ENCODE measurements around the gene NPB. TPM values are rescaled to one million over a fixed set of nuclear protein-coding genes. Genes with fewer than 3 reads are reported as not detected.

NPB gene
- total and polyA plus RNA-seq, 12 donors, result 0.07 to 2.5 (median 0.35) TPM; not detected in 4

Other genes with a start within 250 kb of the NPB start
- 1 to 10 TPM in 5 of 9 donors, under 1 TPM in 1, not detected in 3; 0.35 to 2.3 (median 1.7) TPM for gene PDE6G, start 245.7 kb upstream of the NPB start, total RNA-seq
- 1 to 10 TPM; 1.2 to 5.9 (median 2.6) TPM for gene PDE6G, start 245.7 kb upstream of the NPB start, polyA plus RNA-seq
- 10 to 100 TPM; 30.9 to 67.0 (median 50.2) TPM for gene OXLD1, start 235.6 kb upstream of the NPB start, total RNA-seq
- 100 to 1,000 TPM in 2 of 3 donors, 1 to 10 TPM in 1; 3.7 to 166 (median 120) TPM for gene OXLD1, start 235.6 kb upstream of the NPB start, polyA plus RNA-seq
- gene CCDC137, start 235.5 kb upstream of the NPB start, total RNA-seq, result 10 to 100 TPM in 8 of 9 donors, 1 to 10 TPM in 1; 7.5 to 23.5 (median 15.6) TPM
- gene CCDC137, start 235.5 kb upstream of the NPB start, polyA plus RNA-seq, result 10 to 100 TPM; 12.6 to 46.0 (median 15.0) TPM
- 10 to 100 TPM; 22.2 to 40.3 (median 29.9) TPM for gene ARL16, start 218.4 kb upstream of the NPB start, total RNA-seq
- 100 to 1,000 TPM in 1 of 3 donors, 10 to 100 TPM in 2; 18.5 to 105 (median 79.8) TPM for gene ARL16, start 218.4 kb upstream of the NPB start, polyA plus RNA-seq
- 100 to 1,000 TPM in 3 of 9 donors, 10 to 100 TPM in 6; 51.7 to 167 (median 95.4) TPM for gene HGS, start 218.2 kb upstream of the NPB start, total RNA-seq
- gene HGS, start 218.2 kb upstream of the NPB start, polyA plus RNA-seq, result 100 to 1,000 TPM; 130 to 384 (median 300) TPM
- 10 to 100 TPM; 24.0 to 98.8 (median 85.2) TPM for gene MRPL12, start 198.9 kb upstream of the NPB start, total RNA-seq
- gene MRPL12, start 198.9 kb upstream of the NPB start, polyA plus RNA-seq, result 100 to 1,000 TPM in 2 of 3 donors, 10 to 100 TPM in 1; 60.7 to 159 (median 141) TPM
- gene SLC25A10, start 190.0 kb upstream of the NPB start, total RNA-seq, result 10 to 100 TPM in 8 of 9 donors, 1 to 10 TPM in 1; 8.8 to 36.1 (median 19.6) TPM
- 10 to 100 TPM in 2 of 3 donors, 1 to 10 TPM in 1; 3.5 to 33.1 (median 29.2) TPM for gene SLC25A10, start 190.0 kb upstream of the NPB start, polyA plus RNA-seq
- 1 to 10 TPM in 3 of 9 donors, under 1 TPM in 3, not detected in 3; 0.11 to 2.9 (median 1.2) TPM for gene GCGR, start 98.1 kb upstream of the NPB start, total RNA-seq
- gene GCGR, start 98.1 kb upstream of the NPB start, polyA plus RNA-seq, result 10 to 100 TPM in 1 of 3 donors, 1 to 10 TPM in 1, under 1 TPM in 1; 0.29 to 48.7 (median 4.1) TPM
- 100 to 1,000 TPM in 2 of 9 donors, 10 to 100 TPM in 7; 63.5 to 115 (median 82.5) TPM for gene MCRIP1, start 68.9 kb upstream of the NPB start, total RNA-seq
- gene MCRIP1, start 68.9 kb upstream of the NPB start, polyA plus RNA-seq, result 100 to 1,000 TPM in 2 of 3 donors, 1 to 10 TPM in 1; 5.0 to 248 (median 144) TPM
- under 1 TPM in 3 of 9 donors, not detected in 6; 0.11 to 0.92 (median 0.46) TPM for gene PPP1R27, start 67.2 kb upstream of the NPB start, total RNA-seq
- gene PPP1R27, start 67.2 kb upstream of the NPB start, polyA plus RNA-seq, result 1 to 10 TPM in 2 of 3 donors, under 1 TPM in 1; 0.22 to 3.1 (median 2.6) TPM
- 1,000 to 10,000 TPM in 5 of 9 donors, 100 to 1,000 TPM in 4; 583 to 2,018 (median 1,095) TPM for gene P4HB, start 41.7 kb upstream of the NPB start, total RNA-seq
- 1,000 to 10,000 TPM in 1 of 3 donors, 100 to 1,000 TPM in 2; 546 to 2,717 (median 747) TPM for gene P4HB, start 41.7 kb upstream of the NPB start, polyA plus RNA-seq
- gene ARHGDIA, start 30.9 kb upstream of the NPB start, total RNA-seq, result 100 to 1,000 TPM; 123 to 491 (median 203) TPM
- gene ARHGDIA, start 30.9 kb upstream of the NPB start, polyA plus RNA-seq, result 100 to 1,000 TPM; 180 to 324 (median 250) TPM
- gene ALYREF, start 10.7 kb upstream of the NPB start, total RNA-seq, result 10 to 100 TPM; 15.2 to 69.3 (median 45.1) TPM
- gene ALYREF, start 10.7 kb upstream of the NPB start, polyA plus RNA-seq, result 10 to 100 TPM; 13.0 to 28.2 (median 15.2) TPM
- 100 to 1,000 TPM; 102 to 226 (median 134) TPM for gene ANAPC11, start 10.5 kb upstream of the NPB start, total RNA-seq
- 100 to 1,000 TPM in 2 of 3 donors, 10 to 100 TPM in 1; 21.2 to 242 (median 112) TPM for gene ANAPC11, start 10.5 kb upstream of the NPB start, polyA plus RNA-seq
- gene PCYT2, start 9.2 kb downstream of the NPB start, total RNA-seq, result 10 to 100 TPM; 19.8 to 31.6 (median 29.0) TPM
- 10 to 100 TPM; 32.5 to 41.2 (median 37.5) TPM for gene PCYT2, start 9.2 kb downstream of the NPB start, polyA plus RNA-seq
- 10 to 100 TPM; 10.4 to 25.2 (median 14.6) TPM for gene SIRT7, start 15.9 kb downstream of the NPB start, total RNA-seq
- gene SIRT7, start 15.9 kb downstream of the NPB start, polyA plus RNA-seq, result 10 to 100 TPM in 2 of 3 donors, 1 to 10 TPM in 1; 4.2 to 49.8 (median 33.3) TPM
- gene MAFG, start 25.5 kb downstream of the NPB start, total RNA-seq, result 10 to 100 TPM; 10.5 to 44.5 (median 25.0) TPM
- 10 to 100 TPM in 1 of 3 donors, 1 to 10 TPM in 2; 7.7 to 13.0 (median 8.9) TPM for gene MAFG, start 25.5 kb downstream of the NPB start, polyA plus RNA-seq
- gene PYCR1, start 35.1 kb downstream of the NPB start, total RNA-seq, result 10 to 100 TPM in 1 of 9 donors, 1 to 10 TPM in 7, under 1 TPM in 1; 0.79 to 10.2 (median 5.1) TPM
- 1 to 10 TPM; 1.8 to 5.4 (median 2.0) TPM for gene PYCR1, start 35.1 kb downstream of the NPB start, polyA plus RNA-seq
- not detected for gene MYADML2, start 45.0 kb downstream of the NPB start, total RNA-seq
- not detected for gene MYADML2, start 45.0 kb downstream of the NPB start, polyA plus RNA-seq
- gene NOTUM, start 58.9 kb downstream of the NPB start, total RNA-seq, result 1 to 10 TPM in 3 of 9 donors, under 1 TPM in 4, not detected in 2; 0.11 to 9.7 (median 0.95) TPM
- under 1 TPM in 2 of 3 donors, not detected in 1; 0.07 to 0.40 TPM for gene NOTUM, start 58.9 kb downstream of the NPB start, polyA plus RNA-seq
- 10 to 100 TPM; 19.9 to 45.9 (median 27.5) TPM for gene ASPSCR1, start 75.4 kb downstream of the NPB start, total RNA-seq
- 100 to 1,000 TPM in 1 of 3 donors, 10 to 100 TPM in 2; 10.2 to 177 (median 96.5) TPM for gene ASPSCR1, start 75.4 kb downstream of the NPB start, polyA plus RNA-seq
- gene CENPX, start 120.6 kb downstream of the NPB start, total RNA-seq, result 10 to 100 TPM; 24.3 to 75.9 (median 47.0) TPM
- 10 to 100 TPM; 11.2 to 70.9 (median 58.3) TPM for gene CENPX, start 120.6 kb downstream of the NPB start, polyA plus RNA-seq
- gene LRRC45, start 121.1 kb downstream of the NPB start, total RNA-seq, result 10 to 100 TPM in 6 of 9 donors, 1 to 10 TPM in 3; 3.0 to 24.2 (median 11.0) TPM
- 10 to 100 TPM in 2 of 3 donors, 1 to 10 TPM in 1; 1.2 to 24.5 (median 15.4) TPM for gene LRRC45, start 121.1 kb downstream of the NPB start, polyA plus RNA-seq
- 10 to 100 TPM in 1 of 9 donors, 1 to 10 TPM in 8; 3.0 to 13.5 (median 4.5) TPM for gene RAC3, start 129.4 kb downstream of the NPB start, total RNA-seq
- gene RAC3, start 129.4 kb downstream of the NPB start, polyA plus RNA-seq, result 10 to 100 TPM in 1 of 3 donors, 1 to 10 TPM in 2; 1.6 to 10.5 (median 9.0) TPM
- gene DCXR, start 135.5 kb downstream of the NPB start, total RNA-seq, result 100 to 1,000 TPM in 6 of 9 donors, 10 to 100 TPM in 3; 66.9 to 183 (median 107) TPM
- 100 to 1,000 TPM in 1 of 3 donors, 10 to 100 TPM in 2; 67.7 to 163 (median 96.0) TPM for gene DCXR, start 135.5 kb downstream of the NPB start, polyA plus RNA-seq
- 10 to 100 TPM; 21.2 to 69.5 (median 47.3) TPM for gene RFNG, start 149.6 kb downstream of the NPB start, total RNA-seq
- 10 to 100 TPM; 21.2 to 78.0 (median 74.0) TPM for gene RFNG, start 149.6 kb downstream of the NPB start, polyA plus RNA-seq
- 100 to 1,000 TPM in 7 of 9 donors, 10 to 100 TPM in 2; 77.4 to 130 (median 112) TPM for gene GPS1, start 149.7 kb downstream of the NPB start, total RNA-seq
- 100 to 1,000 TPM in 2 of 3 donors, 10 to 100 TPM in 1; 37.4 to 305 (median 246) TPM for gene GPS1, start 149.7 kb downstream of the NPB start, polyA plus RNA-seq
- gene DUS1L, start 163.6 kb downstream of the NPB start, total RNA-seq, result 100 to 1,000 TPM in 1 of 9 donors, 10 to 100 TPM in 8; 62.0 to 109 (median 74.5) TPM
- gene DUS1L, start 163.6 kb downstream of the NPB start, polyA plus RNA-seq, result 100 to 1,000 TPM in 2 of 3 donors, 10 to 100 TPM in 1; 38.5 to 397 (median 291) TPM
- 100 to 1,000 TPM in 3 of 9 donors, 10 to 100 TPM in 6; 46.1 to 276 (median 81.8) TPM for gene FASN, start 196.0 kb downstream of the NPB start, total RNA-seq
- 100 to 1,000 TPM in 1 of 3 donors, 10 to 100 TPM in 2; 18.9 to 273 (median 59.0) TPM for gene FASN, start 196.0 kb downstream of the NPB start, polyA plus RNA-seq

All from adrenal gland (tissue), 12 donors.